ENCODE results near the gene FHIP1B. TPM values are rescaled to one million over a fixed set of nuclear protein-coding genes. Genes with fewer than 3 reads are reported as not detected.

FHIP1B gene
- polyA plus RNA-seq, 1 donor from 2014 or later = 36.0 TPM

DNA sequence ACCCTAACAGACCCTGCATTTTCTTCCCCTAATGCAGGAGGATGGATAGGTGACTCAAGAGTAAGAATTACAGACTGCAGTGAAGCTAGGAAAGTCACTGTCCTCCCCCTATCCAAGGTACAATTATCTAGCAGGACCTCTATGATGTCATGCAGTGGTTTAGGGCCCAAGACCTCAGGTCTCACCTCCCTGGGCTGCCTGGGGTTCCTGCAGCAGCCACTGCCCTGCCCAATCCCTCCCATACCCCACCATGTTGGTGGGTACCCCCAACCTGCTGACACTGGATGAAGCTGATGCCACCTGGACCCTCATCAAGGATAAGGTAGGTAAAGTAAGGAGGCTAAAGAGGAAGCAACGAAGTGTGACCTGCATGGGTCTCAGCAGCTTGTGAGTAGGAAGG, 29.1 kb downstream of the FHIP1B start, which contains the start of gene C11orf42:
C11orf42 (plus strand) TSS at position 192 of the 400 bp plus-strand sequence; CDS start at position 251, 59 bp downstream.
- Histone ChIP-seq H3K27me3 (ENCODE audit: insufficient read depth, low read depth, low read length) (no peaks in the 10 kb centered on the region), H4K20me1 (ENCODE audit: insufficient read depth) (no peaks in the 10 kb centered on the region), H2AFZ (ENCODE audit: low read depth, low read length) (no peak within 1 kb of the TSS), H3K9me2 (ENCODE audit: insufficient read depth, low read length) (no peaks in the 10 kb centered on the region), H3K4me2 (ENCODE audit: low read length) (no peak within 1 kb of the TSS), H3K9ac (ENCODE audit: low read length) (no peak within 1 kb of the TSS), H3K9me3 (ENCODE audit: low read length) (no peaks in the 10 kb centered on the region), H3K27ac (ENCODE audit: low read length) (no peak within 1 kb of the TSS), H3F3A (ENCODE audit: insufficient read depth, low read length, poor library complexity, severe bottlenecking) (no peaks in the 10 kb centered on the region), H3K79me2 (replicated peaks; ENCODE audit: insufficient read depth, low read length) (no peaks in the 10 kb centered on the region), H3K36me3 (ENCODE audit: insufficient read depth, low read length) (no peaks in the 10 kb centered on the region), H3K4me3 (ENCODE audit: low read length) (no peak within 1 kb of the TSS)
- TF ChIP-seq EZH2 (IDR thresholded peaks at IDR 0.05; ENCODE audit: borderline replicate concordance, insufficient read depth, low read length, poor library complexity, severe bottlenecking) (no peak), MXI1 (conservative IDR thresholded peaks at IDR 0.05; ENCODE audit: poor library complexity, severe bottlenecking) (no peak), RAD21 (conservative IDR thresholded peaks at IDR 0.05) (no peak), SMC3 (conservative IDR thresholded peaks at IDR 0.05; ENCODE audit: poor library complexity) (no peak), TAF1 (IDR thresholded peaks at IDR 0.05; ENCODE audit: low read depth) (no peak), EP300 (conservative IDR thresholded peaks at IDR 0.05; ENCODE audit: poor library complexity, severe bottlenecking) (no peak), POLR2AphosphoS5 (IDR thresholded peaks at IDR 0.05) (no peak)
- TF ChIP-seq, protein P1, sequence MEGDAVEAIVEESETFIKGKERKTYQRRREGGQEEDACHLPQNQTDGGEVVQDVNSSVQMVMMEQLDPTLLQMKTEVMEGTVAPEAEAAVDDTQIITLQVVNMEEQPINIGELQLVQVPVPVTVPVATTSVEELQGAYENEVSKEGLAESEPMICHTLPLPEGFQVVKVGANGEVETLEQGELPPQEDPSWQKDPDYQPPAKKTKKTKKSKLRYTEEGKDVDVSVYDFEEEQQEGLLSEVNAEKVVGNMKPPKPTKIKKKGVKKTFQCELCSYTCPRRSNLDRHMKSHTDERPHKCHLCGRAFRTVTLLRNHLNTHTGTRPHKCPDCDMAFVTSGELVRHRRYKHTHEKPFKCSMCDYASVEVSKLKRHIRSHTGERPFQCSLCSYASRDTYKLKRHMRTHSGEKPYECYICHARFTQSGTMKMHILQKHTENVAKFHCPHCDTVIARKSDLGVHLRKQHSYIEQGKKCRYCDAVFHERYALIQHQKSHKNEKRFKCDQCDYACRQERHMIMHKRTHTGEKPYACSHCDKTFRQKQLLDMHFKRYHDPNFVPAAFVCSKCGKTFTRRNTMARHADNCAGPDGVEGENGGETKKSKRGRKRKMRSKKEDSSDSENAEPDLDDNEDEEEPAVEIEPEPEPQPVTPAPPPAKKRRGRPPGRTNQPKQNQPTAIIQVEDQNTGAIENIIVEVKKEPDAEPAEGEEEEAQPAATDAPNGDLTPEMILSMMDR (IDR thresholded peaks at IDR 0.05; ENCODE audit: poor library complexity, severe bottlenecking) = no peak
- TF ChIP-seq, protein P2, sequence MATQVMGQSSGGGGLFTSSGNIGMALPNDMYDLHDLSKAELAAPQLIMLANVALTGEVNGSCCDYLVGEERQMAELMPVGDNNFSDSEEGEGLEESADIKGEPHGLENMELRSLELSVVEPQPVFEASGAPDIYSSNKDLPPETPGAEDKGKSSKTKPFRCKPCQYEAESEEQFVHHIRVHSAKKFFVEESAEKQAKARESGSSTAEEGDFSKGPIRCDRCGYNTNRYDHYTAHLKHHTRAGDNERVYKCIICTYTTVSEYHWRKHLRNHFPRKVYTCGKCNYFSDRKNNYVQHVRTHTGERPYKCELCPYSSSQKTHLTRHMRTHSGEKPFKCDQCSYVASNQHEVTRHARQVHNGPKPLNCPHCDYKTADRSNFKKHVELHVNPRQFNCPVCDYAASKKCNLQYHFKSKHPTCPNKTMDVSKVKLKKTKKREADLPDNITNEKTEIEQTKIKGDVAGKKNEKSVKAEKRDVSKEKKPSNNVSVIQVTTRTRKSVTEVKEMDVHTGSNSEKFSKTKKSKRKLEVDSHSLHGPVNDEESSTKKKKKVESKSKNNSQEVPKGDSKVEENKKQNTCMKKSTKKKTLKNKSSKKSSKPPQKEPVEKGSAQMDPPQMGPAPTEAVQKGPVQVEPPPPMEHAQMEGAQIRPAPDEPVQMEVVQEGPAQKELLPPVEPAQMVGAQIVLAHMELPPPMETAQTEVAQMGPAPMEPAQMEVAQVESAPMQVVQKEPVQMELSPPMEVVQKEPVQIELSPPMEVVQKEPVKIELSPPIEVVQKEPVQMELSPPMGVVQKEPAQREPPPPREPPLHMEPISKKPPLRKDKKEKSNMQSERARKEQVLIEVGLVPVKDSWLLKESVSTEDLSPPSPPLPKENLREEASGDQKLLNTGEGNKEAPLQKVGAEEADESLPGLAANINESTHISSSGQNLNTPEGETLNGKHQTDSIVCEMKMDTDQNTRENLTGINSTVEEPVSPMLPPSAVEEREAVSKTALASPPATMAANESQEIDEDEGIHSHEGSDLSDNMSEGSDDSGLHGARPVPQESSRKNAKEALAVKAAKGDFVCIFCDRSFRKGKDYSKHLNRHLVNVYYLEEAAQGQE (IDR thresholded peaks at IDR 0.05; ENCODE audit: borderline replicate concordance) = no peak

DNA sequence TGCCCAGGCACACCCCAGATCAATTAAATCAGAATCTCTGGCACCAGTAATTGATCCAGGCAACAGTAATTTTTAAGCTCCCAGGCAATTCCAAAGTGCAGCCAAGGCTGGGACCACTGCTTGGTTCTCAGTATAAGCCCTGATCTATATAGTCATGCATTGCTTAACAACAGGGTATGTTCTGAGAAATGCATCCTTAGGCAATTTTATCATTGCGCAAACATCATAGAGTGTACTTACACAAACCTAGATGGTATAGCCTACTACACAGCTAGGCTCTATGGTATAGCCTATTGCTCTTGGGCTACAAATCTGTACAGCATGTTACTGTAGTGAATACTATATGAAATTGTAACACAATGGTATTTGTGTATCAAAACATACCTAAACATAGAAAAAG, 29.7 kb downstream of the FHIP1B start:
- no peak overlapping the region for H2AFZ ChIP-seq (ENCODE audit: low read depth, low read length)
- H3K9me3 ChIP-seq (ENCODE audit: low read length) = no peaks in the 10 kb centered on the region
- H3K27me3 ChIP-seq (ENCODE audit: insufficient read depth, low read depth, low read length) = no peaks in the 10 kb centered on the region
- TF ChIP-seq MXI1 (conservative IDR thresholded peaks at IDR 0.05; ENCODE audit: poor library complexity, severe bottlenecking) (no peak), TAF1 (IDR thresholded peaks at IDR 0.05; ENCODE audit: low read depth) (no peak), RAD21 (conservative IDR thresholded peaks at IDR 0.05) (no peak), EP300 (conservative IDR thresholded peaks at IDR 0.05; ENCODE audit: poor library complexity, severe bottlenecking) (no peak), EZH2 (IDR thresholded peaks at IDR 0.05; ENCODE audit: borderline replicate concordance, insufficient read depth, low read length, poor library complexity, severe bottlenecking) (no peak), POLR2AphosphoS5 (IDR thresholded peaks at IDR 0.05) (no peak), SMC3 (conservative IDR thresholded peaks at IDR 0.05; ENCODE audit: poor library complexity) (no peak)
- TF ChIP-seq, protein P2 (IDR thresholded peaks at IDR 0.05; ENCODE audit: borderline replicate concordance) = no peak
- TF ChIP-seq, protein P1 (IDR thresholded peaks at IDR 0.05; ENCODE audit: poor library complexity, severe bottlenecking) = no peak
- H3K9me2 ChIP-seq (ENCODE audit: insufficient read depth, low read length) = no peaks in the 10 kb centered on the region
- no peaks in the 10 kb centered on the region for H3K36me3 ChIP-seq (ENCODE audit: insufficient read depth, low read length)
- no peaks in the 10 kb centered on the region for H3K79me2 ChIP-seq (replicated peaks; ENCODE audit: insufficient read depth, low read length)
- no peak overlapping the region for H3K27ac ChIP-seq (ENCODE audit: low read length)
- H3K4me2 ChIP-seq (ENCODE audit: low read length) = no peak overlapping the region
- no peak overlapping the region for H3K9ac ChIP-seq (ENCODE audit: low read length)
- no peaks in the 10 kb centered on the region for H3F3A ChIP-seq (ENCODE audit: insufficient read depth, low read length, poor library complexity, severe bottlenecking)
- no peaks in the 10 kb centered on the region for H4K20me1 ChIP-seq (ENCODE audit: insufficient read depth)
- H3K4me3 ChIP-seq (ENCODE audit: low read length) = no peak overlapping the region

Measured in neural cell (in vitro differentiated cells).